ENCODE measurements around the gene SNX11.

Gene SNX11

DNA sequence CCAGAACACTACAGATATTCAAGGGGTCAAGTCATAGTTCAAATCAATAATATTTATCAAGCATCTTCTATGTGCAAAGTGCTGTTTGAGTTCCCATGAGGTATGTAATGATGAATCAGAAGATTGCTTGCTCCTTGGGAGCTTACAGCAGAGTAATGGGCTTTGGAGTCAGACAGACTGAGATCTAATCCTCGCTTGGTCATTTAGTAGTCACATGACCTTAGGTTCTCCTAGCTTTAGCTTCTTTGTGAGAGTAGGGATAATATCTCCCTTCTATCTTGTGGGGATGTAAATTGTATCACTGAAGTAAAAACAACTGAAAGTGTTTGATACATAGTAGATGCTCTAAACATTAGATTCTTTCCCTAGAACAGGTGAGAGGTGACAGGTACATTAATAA, 30.1 kb downstream of the SNX11 start:
- no peak for DNase-seq

DNA sequence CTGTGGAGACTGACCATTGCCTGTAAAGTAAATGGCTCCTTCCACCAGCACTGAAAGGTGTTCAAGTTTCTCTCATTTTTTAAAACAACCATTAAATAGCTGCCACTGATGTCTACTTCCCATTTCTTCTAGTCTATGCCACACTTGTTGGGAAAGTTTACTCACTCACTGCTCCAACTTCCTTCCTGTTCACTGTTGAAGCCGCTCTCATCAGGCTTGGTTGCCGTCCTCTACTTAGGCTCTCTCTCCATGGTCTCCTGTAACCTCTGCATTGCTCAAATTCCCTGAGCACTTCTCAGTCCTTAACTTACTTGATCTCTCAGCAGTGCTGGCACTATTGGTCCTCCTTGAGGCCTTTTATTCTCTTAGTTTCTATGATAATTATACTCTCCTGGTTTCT, 32.4 kb downstream of the SNX11 start:
- no peak for DNase-seq

DNA sequence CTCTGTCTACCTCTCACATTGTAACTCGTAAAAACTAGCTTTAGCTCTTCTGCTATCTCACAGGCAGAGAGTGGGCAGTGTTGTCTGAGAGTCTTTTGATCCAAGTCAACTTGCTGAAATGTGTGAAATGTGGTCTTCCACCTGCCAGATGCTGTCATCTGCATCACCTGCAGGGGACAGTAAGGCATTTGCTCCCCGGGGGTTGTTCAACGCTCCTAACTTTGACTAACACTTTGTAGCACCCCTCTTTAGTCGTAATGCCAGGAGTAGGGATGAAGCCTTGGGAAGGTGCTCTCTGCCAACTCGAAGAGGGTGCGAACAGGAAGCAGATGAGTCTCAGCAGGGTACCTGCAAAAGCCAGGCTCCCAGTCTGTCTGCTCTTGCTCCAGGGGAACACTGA, 36.1 kb downstream of the SNX11 start:
- DNase-seq = no peak

DNA sequence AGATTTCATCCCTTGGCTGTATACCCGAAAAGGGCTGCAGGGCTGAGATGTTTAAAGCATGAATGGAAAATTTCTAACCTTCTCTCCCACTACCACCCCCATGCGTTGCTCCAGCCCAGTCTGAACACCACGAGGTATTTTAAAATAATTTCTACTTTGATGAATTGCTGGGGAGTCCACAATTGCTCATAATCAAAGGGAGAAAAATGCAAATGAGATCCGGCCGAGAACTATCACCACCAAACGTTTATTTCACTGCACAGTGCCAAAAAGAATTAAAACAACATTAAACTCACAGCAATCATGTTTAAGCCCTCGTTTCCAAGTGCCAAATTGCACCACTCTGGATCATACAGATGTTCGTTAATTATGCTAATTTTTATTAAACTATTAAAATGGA, 36.7 kb downstream of the SNX11 start:
- DNase-seq = no peak

DNA sequence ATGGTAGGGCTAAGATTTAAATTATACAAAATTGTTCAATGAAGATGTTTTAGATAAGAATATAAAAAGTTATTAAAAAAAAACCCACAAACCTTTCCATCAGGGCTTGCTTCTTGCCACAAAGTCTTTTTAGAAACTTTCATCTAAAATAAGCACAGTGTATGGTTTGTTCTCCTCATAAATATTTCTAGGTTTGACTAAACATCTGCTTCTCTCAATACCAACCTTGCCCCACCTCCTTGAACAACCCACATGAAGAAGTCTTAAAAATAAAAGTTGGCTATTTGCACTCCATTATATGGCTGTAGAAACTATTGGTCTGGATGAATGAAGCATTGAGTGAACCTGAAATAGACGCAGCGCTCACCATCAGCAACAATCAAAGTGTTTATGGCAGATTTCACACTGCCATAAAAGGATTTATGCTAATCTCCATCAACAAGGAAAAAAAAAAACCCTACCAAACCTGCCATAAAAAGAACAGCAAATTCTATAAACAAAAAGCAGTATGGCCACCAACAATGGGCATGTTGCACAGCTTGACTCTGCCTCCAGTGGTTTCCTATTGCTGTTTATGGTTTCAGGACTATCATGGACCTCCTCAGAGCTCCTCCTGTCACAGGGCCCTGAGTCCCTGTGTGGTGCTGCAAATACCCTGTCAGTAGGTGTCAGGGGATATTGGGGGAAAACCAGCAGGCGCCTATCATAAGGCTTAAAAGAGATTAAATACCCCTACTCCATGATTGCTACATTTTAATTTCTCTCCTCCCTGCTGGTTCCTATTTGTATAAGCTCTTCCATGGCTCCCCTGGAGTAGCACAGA, 37.6 kb downstream of the SNX11 start:
- DNase-seq = no peak

DNA sequence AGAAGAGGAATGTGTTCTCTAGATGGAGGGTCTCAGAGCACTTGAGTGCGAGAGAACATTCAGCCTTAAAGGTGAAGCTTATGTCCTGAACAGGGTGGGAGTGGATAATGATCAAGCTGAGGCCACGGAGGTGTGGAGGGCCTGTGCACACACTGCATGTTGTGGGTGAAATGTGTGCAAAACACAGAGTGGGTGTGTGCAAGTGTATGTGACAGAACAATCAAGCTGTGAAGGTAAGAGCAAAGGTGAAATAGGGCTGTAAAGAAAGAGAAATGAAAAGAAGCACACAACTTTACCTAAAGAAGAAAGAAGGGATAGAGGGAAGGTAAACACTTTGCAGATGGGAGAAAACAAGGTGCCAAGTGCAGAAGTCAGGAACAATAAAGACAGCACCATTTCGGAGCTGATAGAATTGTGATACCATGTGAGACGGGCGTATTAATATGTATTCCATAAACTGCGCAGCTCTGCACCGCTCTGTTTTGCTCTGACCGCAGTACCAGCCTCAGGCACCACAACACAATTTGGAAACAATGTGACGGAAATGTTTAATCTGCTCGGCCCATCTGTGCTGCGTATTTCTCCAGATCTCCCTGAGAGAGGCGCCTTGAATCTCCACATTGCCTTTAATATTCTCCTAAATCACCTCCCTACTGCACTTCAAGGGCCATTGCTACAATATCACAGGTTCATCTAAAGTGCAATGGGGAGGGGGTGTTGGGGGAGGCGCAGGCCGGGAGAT, 40.6 kb downstream of the SNX11 start:
- DNase-seq = no peak

DNA sequence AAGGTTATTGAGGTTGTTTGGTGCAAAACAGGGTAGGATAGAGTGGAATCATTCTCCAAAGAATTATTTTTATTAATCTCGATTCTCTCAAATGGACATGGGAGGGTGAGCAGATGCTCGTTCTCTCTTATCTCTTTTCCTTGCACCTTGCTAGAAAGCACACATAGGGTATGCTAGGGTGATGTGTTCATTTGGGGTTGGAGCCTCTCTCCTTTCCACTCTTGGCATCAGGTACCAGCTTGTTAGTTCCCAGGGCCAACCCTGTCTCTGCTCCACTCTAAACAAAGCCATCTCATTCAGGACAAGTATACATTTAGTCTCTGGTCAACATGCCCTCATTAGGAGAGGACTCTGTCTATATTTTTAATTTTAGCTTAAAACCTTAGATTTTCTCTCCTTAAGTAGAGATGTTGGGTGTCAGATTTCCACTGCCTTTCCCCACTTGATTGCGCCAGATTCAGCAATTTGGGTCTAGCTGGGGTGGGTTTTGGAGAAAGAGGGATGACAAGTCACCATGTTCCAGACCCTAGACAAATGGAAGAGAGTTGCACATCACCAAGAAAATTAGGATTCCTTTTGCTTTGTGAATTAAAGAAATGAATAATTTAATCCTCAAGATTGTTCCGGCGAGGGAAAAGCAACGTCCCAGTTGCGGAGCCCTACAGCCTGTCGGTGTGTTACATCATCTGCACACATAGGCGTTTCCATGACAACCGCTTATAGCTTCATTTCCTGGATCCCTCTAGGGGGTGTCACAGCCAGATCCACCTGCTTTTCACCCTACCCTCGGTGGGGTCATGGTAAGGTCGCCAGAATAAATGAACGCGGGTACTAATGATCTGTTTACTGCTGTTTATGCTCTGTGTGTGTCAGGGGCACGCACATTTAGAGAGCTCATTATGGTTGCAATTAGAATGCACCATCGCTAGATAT, 41.6 kb downstream of the SNX11 start:
- peak; percentile 94 to 96 for DNase-seq

DNA sequence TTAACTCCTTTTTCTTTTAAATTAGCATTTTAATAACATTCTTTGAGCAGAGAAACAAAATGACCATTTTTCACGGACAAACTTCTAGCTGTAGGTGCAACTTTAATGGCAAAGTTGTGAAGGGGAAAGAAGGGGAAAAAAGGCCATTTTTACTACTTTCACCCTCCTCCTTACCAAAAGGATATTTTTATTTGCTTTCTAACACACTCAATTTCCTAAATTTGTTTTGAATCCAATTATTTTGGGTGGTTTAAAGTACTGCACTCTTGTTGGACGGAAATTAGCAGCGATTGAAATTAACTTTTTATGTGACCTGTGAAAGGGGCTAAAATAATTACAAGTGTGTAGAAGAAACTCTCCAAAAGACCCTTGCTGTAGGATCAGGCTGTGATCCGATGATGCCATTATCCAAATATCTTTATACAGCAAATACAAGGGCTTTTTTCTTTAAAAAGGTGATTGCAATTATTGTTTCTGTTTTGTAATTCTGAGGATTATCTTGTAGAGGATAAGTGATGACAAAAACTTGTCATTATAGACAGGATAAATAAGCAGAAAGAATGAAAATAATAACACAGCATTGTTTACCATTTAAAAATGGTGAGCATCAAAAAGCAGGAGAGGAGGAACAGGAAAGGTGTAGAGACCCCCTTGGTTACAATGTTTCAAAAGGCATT, 42.4 kb downstream of the SNX11 start:
- peak; percentile 47 to 77 for DNase-seq

DNA sequence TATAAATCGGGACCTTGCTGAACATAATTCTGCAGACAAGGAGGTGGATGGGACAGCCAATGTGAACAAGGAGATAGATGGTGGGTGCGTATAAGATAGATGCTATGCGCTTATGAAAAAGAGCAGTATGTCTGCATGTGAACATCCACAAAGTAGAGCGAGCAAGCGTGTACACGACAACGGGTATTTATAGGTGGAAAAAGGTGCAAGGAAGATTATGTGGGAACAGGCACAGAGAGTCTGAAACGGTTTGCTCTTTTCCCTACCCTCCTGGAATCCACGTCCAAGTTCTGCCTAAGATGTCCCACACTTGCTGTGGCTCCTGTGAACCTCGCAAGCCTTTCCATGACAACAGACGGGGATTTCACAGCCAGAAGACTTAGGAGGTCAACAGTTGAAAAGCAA, 43.0 kb downstream of the SNX11 start:
- no peak for DNase-seq

DNA sequence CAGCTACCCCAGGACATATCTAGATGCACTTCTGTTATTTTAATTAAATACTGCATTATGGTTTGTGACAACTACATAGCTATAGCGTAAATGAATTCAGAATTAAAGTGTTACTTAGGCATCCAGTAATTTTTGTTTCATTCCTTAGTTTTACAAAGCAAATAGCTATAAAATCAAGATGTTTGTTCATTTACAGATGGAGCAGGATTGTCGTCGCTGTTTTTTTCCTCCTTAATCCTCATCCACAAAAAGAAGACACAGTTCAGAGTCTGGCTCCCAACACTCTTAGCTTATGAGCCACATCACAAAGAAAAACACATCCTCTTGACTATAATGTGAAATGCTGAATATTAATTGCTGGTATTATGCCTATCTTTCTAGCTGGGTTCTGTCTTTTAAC, 43.7 kb downstream of the SNX11 start:
- DNase-seq = no peak

DNA sequence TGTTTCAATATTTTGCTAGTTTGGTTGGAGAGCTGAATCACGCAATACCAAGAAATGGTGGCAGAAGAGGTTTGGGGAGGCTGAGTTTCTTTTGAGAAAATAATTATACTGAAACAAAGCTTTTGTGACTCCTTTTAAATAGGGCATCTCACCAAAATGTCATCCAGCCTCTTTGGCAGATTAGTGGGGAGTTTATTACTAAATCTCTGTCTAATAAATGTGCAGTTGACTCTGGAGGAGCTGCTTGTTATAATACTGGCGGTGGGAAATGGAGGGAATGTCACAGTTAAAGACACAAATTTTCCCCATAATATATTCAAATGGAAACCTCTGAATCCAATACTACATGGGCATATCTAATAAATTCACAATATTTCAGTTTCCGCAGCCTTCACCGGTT, 44.7 kb downstream of the SNX11 start:
- DNase-seq = no peak

DNA sequence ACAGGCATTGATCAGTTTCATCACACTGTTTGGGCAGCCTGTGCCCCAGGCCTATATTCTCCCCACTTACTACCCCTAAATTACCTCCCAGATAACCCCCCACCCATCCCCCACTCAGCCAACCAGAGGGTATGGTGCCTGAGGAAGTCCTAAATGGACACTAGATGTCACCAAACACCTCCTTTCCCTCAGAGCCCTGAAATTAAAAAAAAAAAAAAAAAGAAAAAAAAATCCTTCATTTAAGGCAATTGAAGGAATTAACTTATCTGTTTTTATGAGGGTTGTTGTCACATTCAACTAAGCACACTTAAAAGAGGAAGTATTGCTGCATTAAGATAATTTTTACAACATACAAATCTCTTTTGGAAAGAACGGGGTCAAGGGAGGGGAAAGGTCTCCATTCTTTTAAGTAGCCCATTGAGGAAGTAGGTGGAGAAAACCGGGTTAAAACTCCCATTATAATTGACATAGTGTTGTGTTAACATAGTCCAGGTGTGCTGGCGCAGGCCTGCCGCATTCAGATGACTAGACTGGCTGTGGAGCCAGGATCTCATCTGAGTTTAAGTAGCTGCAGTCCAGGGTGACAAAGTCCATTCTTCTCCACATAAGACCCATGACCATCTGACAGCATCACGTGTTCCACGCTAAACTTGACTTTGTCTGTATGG, 46.3 kb downstream of the SNX11 start:
- peak; percentile 33 to 43 for DNase-seq

DNA sequence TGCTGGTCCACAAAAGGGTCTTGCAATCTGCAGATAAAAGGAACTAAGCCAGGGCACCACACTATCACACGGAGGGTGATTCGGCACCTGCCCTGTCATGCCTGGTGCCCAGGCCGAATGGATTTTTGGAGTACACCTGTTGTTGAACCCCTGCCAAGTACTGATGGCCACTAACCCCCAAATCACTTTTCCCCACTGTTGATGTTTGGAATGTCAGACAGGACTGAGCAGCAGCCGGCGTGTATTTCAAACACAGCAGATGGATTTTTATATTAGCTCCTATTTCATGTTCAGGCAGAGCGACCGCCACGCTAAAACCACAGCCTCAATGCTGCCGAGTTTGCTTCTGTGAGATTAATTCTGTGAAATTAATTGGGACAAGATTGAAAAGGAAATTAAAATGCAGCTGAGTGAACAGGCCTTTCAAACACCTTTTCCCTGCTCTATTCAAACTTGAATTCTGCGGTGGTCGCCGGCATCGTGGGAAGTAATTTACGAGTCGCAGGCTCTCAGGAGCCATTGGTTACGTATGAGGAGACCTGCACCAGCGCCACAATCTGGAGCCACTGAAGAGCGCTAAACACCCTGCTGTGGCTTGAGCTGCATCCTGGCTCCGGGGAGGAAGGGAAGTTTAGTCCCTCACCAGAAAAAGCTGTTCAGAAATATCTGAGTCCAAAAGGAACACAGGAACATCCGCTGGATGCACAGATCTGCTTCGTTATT, 48.5 kb downstream of the SNX11 start:
- no peak for DNase-seq

DNA sequence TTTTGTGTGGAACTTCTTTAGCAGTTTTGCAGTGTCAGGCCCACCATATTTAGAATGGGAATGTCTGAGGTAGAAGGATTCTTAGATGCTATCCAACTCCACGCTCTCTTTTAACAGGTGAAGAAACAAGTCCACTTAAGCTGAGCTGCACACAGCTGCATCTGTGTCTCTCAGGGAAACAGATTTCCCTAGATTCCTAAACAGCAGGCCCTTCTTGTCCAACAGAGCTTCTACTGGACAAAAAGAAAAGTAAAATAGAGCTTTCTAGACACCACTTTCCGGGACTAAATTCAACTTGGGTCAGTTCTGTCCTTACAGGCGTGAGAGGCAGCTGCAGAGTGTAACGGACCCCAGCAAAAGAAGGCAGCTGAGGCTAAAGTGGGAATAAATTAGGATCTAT, 51.7 kb downstream of the SNX11 start:
- no peak for DNase-seq

DNA sequence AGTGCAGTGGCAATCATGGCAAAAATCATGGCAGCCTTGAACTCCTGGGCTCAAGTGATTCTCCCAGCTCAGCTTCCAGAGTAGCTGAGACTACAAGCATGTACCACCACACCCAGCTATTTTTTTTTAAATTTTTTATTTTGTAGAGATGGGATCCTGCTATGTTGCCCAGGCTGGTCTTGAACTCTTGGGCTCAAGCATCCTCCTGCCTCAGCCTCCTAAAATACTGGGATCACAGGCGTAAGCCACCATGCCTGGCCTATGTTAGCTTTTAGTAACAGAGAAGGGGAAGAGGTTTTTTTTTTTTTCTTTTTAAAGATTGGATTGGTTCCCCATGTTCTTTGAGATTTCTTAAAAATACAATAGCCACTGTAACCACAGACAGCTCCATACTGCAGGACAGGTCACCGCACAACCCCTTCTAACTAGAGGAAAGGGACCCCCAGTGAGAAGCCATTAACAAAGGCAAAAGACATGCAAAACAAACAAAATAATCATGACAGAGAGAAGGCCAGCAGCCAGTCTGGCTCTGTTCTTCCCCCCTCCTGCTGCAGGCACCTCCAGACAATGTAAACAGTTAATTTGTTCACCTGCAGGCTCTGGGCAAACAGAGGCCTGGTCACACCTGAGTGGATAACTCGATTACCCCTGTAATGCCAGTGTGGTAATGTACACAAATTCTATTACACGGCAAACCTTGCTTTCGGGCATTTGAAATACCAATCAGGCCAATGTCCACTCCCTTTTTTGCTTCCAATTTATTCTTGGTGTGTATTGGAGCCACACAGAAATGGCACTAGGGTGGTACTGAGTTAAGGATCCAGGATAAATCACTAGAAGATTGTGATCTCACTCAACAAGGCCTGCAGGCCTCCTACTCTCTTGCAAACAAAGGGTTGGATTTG, 52.9 kb downstream of the SNX11 start:
- peak; percentile 86 for DNase-seq

DNA sequence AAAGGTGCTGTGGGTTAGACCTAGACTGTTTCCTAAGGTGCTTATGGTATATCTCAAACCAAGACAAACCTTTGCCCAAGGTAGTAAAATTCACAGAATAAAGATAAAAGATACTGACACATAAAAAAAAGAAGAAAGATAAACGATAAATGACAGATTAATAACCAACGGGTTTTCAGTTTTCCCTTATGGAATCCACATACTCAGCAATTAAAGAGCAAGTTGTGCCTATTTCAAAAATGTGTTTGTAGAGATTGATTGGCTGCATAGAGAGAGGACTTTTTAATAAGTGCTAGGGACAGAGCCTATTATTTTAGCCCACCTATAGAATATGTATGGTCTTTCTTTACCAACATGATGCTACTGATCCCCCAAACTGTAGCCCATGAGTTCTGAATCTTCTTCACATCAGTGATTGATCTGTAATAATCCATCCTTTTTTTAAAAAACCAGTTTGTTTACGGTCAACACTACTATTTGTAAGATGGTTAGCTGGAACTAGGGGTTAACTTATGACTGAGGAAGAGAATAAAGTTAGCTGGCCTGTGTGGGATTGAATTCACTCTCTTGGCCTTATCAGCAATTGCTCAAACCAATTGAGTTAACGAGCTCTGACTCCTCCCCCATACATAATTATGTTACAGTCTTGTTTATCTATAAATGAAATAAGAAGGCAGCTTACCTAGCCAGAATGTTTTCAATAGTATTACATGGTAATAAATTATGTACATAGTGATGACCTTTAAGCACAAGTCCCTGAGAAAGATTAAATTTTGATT, 53.8 kb downstream of the SNX11 start:
- no peak for DNase-seq

DNA sequence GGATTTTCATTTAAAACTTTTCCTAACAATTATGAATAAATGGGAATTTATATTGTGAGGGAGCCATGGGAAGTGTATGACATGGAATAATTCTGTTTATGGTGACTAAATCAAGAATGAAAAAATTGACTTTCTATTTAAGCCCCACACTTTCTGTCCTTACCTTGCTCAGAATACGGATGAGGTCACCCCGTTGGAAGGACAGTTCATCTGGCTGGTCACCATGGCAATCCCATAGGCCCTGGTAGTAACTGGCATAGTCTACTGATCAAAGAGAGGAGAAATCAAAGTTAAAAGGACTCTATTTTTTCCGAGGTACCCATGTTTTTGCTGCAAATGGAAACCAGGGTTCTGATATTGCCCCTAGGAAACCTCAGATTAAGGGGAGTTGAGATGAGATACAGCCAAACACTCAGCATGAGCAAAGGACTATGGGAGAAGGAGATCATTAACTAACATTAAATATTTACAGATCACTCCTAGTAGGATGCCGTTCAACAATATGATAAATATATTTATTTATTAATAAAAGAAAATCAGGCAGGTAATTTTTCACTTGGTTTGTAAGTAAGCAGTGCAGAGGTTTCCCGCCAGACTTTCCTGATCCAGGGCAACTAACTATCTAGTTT, 54.9 kb downstream of the SNX11 start:
- DNase-seq = no peak

DNA sequence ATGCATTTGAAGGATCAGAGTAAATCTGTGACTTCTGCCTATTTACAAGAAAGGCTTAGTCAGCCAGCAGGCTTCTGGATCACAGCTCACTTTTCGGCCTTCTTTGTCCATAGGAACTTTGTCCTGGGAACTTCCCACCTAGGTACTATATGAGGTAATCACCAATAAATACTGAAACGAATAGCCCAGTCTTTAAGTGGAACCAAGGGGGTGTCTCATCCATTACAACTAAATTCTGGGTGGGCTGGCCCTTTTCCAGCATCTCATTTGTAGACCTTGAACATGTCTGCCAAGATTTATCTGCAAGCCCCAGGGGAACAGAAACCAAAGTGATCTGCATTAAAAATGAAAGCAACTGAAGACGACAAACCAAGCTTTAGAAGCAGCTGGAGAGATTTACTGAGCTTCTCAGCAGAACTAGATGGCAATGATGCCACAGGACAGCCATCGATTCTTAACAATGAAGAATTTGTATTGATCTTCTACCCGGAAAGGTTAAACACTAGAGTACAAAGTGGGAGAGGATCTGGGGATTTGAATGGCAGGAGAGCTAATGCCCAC, 55.5 kb downstream of the SNX11 start:
- no peak for DNase-seq

DNA sequence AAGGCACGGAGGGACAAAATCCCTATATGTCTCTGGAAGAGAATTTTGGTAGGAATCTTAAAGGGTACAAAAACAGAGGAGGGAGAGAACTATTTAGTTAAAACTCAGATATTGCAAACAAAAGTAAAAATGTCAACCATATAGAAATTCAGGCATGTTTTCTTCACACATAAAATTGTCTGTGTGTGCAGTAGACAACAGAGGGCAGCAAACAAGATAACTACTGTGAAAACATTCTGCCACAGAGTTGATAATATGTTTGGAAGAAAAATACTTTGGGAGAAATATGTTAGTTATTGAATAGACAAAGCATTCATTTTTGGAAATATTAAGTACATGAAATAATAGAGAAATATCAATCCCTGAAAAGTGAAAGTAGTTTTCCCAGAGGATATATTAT, 56.2 kb downstream of the SNX11 start:
- no peak for DNase-seq
